Forelimb muscle (tissue), 1 donor: Measurements from ENCODE around the gene P3H2. TPM values are rescaled to one million over a fixed set of nuclear protein-coding genes. Genes with fewer than 3 reads are reported as not detected.

Experiments
- polyA plus RNA-seq: library from polyadenylated mRNA; unstranded; fragments of 120-200 nt; gene quantifications from one replicate; pipeline ENCODE4 v1.2.1, GENCODE V29; 2013; ENCODE audit not compliant: insufficient read length

The P3H2 gene
- polyA plus RNA-seq, 1 donor: 39.4 TPM

Other genes with a start within 250 kb of the P3H2 start
- gene CLDN1, start 201.5 kb upstream of the P3H2 start, polyA plus RNA-seq: 2.6 TPM